Upper lobe of left lung (tissue), 6 donors: ENCODE measurements around the gene SLF1. TPM values are rescaled to one million over a fixed set of nuclear protein-coding genes. Genes with fewer than 3 reads are reported as not detected.
A peak's percentile ranks its signal among the peaks of the same experiment; 100 is the strongest.

Experiments used
- ATAC-seq, 2 donors: fragments of 200-7000 bp; cut with Tn5 transposase; one replicate each; pipeline ENCODE4 v1.9.1; 2022; ENCODE audit warnings: mild to moderate bottlenecking in 2 of 2, moderate library complexity in 2 of 2; ENCODE audit not compliant: low FRiP score in 2 of 2
- DNase-seq, 2 donors: peaks; one replicate each; pipeline ENCODE4 v3.0.0-alpha.2; 2019 to 2020
- H3K27ac ChIP-seq, 4 donors: fragments of 200-600 bp; sonication (generic); one replicate each; pipeline ENCODE4 v1.5.1; 2016 to 2019
- H3K27me3 ChIP-seq, 4 donors: fragments of 200-600 bp; sonication (generic); one replicate each; pipeline ENCODE4 v1.5.1; 2017 to 2019
- H3K36me3 ChIP-seq, 4 donors: fragments of 200-600 bp; sonication (generic); one replicate each; pipeline ENCODE4 v1.5.1; 2016 to 2019
- H3K4me1 ChIP-seq, 4 donors: fragments of 200-600 bp; sonication (generic); one replicate each; pipeline ENCODE4 v1.5.1; 2018 to 2019
- H3K4me3 ChIP-seq, 4 donors: fragments of 200-600 bp; sonication (generic); one replicate each; pipeline ENCODE4 v1.5.1; 2017 to 2019; ENCODE audit warnings: mild to moderate bottlenecking in 2 of 4, moderate library complexity in 1 of 4
- H3K9me3 ChIP-seq, 4 donors: fragments of 200-600 bp; sonication (generic); one replicate each; pipeline ENCODE4 v1.5.1; 2018 to 2019
- EP300 ChIP-seq, 4 donors: sonication (generic); formaldehyde crosslinking; IDR thresholded peaks; one replicate each; pipeline ENCODE4 v1.5.1; 2017; ENCODE audit warnings: antibody characterized with exemption in 4 of 4, control low read depth in 2 of 4
- POLR2A ChIP-seq, 4 donors: fragments of 450-650 bp; IDR thresholded peaks; one replicate each; pipeline ENCODE4 v1.5.1; 2016 to 2017; ENCODE audit warnings: antibody characterized with exemption in 4 of 4, mild to moderate bottlenecking in 2 of 4
- POLR2AphosphoS5 ChIP-seq, 2 donors: sonication (generic); formaldehyde crosslinking; IDR thresholded peaks; one replicate each; pipeline ENCODE4 v1.5.1; 2017; ENCODE audit warnings: antibody characterized with exemption in 2 of 2
- WGBS, 2 donors: methylation state at CpG; one replicate each; pipeline ENCODE4 v1.1.5; 2017 to 2018; 5-methylcytosine and 5-hydroxymethylcytosine counted together
- total RNA-seq, 6 donors: library from RNA; depleted of rRNA in 4 of 6; stranded (reverse); fragments of >200 nt in 4 of 6; gene quantifications; one replicate each; pipeline versions ENCODE4 v1.1.0 to v1.2.1, GENCODE V29; 2016 to 2021
- TF ChIP-seq, protein P1 (sequence below), 6 experiments: fragments of 450-650 bp in 4 of 6; fragments of 200-600 bp in 2 of 6; sonication (generic) in 2 of 6; IDR thresholded peaks; one replicate each; pipeline ENCODE4 v1.5.1; 2016 to 2019; ENCODE audit warnings: antibody characterized with exemption in 6 of 6
- donor health status: DM: no; HTN: no; CAD: no; lungs with moderate emphysema.
- donor health status: DM: no; HTN: yes; CAD: no; lungs with severe emphysema.

The SLF1 gene
- total RNA-seq, 6 donors from 2014 or later, result 4.3 to 19.9 (median 8.2) TPM

DNA sequence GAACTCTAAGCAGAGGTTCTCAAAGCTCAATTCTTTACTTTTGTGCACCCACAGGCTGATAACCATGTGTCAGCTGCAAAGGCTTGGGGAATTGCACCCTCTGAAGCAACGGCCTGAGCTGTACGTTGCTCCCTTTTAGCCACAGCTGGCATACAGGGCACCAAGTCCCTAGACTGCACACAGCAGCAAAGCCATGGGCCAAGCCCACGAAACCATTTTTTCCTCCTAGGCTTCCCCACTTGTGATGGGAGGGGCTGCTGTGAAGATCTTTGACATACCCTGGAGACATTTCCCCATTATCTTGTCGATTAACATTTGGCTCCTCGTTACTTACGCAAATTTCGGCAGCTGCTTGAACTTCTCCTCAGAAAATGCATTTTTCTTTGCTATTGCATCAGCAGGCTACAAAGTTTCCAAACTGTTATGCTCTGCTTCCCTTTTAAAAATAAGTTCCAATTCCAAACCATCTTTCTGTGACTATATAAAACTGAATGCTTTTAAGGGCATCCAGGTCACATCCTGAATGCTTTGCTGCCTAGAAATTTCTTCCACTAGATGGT lies 23.1 kb upstream of the SLF1 start:
- WGBS, 2 donors, result 71 to 78% methylated on average over 7 of the region's 7 CpGs
- H3K27me3 ChIP-seq, result no peaks in the 10 kb centered on the region
- H3K27ac ChIP-seq, result peak overlapping the region in 3 of 4 donors; percentile 17 to 71 (median 22)
- H3K4me3 ChIP-seq, result no peak overlapping the region
- no peaks in the 10 kb centered on the region for H3K4me1 ChIP-seq
- ATAC-seq, result no peak
- no peak for DNase-seq
- no peaks in the 10 kb centered on the region for H3K36me3 ChIP-seq
- H3K9me3 ChIP-seq, result no peaks in the 10 kb centered on the region
- TF ChIP-seq POLR2A (IDR thresholded peaks at IDR 0.05) (no peak), EP300 (IDR thresholded peaks at IDR 0.05) (no peak), POLR2AphosphoS5 (IDR thresholded peaks at IDR 0.05) (no peak)
- TF ChIP-seq, protein P1, sequence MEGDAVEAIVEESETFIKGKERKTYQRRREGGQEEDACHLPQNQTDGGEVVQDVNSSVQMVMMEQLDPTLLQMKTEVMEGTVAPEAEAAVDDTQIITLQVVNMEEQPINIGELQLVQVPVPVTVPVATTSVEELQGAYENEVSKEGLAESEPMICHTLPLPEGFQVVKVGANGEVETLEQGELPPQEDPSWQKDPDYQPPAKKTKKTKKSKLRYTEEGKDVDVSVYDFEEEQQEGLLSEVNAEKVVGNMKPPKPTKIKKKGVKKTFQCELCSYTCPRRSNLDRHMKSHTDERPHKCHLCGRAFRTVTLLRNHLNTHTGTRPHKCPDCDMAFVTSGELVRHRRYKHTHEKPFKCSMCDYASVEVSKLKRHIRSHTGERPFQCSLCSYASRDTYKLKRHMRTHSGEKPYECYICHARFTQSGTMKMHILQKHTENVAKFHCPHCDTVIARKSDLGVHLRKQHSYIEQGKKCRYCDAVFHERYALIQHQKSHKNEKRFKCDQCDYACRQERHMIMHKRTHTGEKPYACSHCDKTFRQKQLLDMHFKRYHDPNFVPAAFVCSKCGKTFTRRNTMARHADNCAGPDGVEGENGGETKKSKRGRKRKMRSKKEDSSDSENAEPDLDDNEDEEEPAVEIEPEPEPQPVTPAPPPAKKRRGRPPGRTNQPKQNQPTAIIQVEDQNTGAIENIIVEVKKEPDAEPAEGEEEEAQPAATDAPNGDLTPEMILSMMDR (IDR thresholded peaks at IDR 0.05), result no peak

- no peak overlapping the region for H3K4me3 ChIP-seq
- H3K4me1 ChIP-seq, result peaks cover 6 to 12% (median 9%) of the 10 kb centered on the region in 4 donors
- H3K9me3 ChIP-seq, result no peaks in the 10 kb centered on the region
- TF ChIP-seq POLR2AphosphoS5 (IDR thresholded peaks at IDR 0.05), result no peak
- TF ChIP-seq, protein P1 (IDR thresholded peaks at IDR 0.05), result no peak
- TF ChIP-seq EP300 (IDR thresholded peaks at IDR 0.05), result no peak
- no peak for TF ChIP-seq POLR2A (IDR thresholded peaks at IDR 0.05)
- DNase-seq (no peak), ATAC-seq (no peak)
- H3K27ac ChIP-seq, result no peak overlapping the region
- H3K36me3 ChIP-seq, result no peaks in the 10 kb centered on the region
- no peaks in the 10 kb centered on the region for H3K27me3 ChIP-seq
- 78 to 80% methylated on average over 2 of the region's 2 CpGs for WGBS, 2 donors
Measured at GRCh38 chr5:94613583-94613982, 4.9 kb upstream of the SLF1 start.

GRCh38 chr5:94614156-94614805 lies 4.2 kb upstream of the SLF1 start:
- WGBS, 2 donors, result 91 to 95% methylated on average over 2 of the region's 2 CpGs
- H3K27ac ChIP-seq, result no peak overlapping the region

GRCh38 chr5:94615862-94616261 lies 2.6 kb upstream of the SLF1 start:
- ATAC-seq, result no peak
- TF ChIP-seq, protein P1 (IDR thresholded peaks at IDR 0.05), result no peak
- no peak for TF ChIP-seq EP300 (IDR thresholded peaks at IDR 0.05)
- TF ChIP-seq POLR2AphosphoS5 (IDR thresholded peaks at IDR 0.05), result no peak
- no peak for TF ChIP-seq POLR2A (IDR thresholded peaks at IDR 0.05)
- H3K4me1 ChIP-seq, result peaks cover 14 to 26% (median 19%) of the 10 kb centered on the region in 4 donors
- no peaks in the 10 kb centered on the region for H3K9me3 ChIP-seq
- H3K4me3 ChIP-seq, result no peak overlapping the region
- no peaks in the 10 kb centered on the region for H3K27me3 ChIP-seq
- 89 to 96% methylated on average over 3 of the region's 3 CpGs for WGBS, 2 donors
- DNase-seq, result no peak
- no peak overlapping the region for H3K27ac ChIP-seq
- H3K36me3 ChIP-seq, result no peaks in the 10 kb centered on the region

More at GRCh38 chr5:94614156-94614805, 4.2 kb upstream of the SLF1 start:
- ATAC-seq (no peak), DNase-seq (no peak)
- Histone ChIP-seq H3K4me1 (peaks cover 7 to 18% (median 12%) of the 10 kb centered on the region in 4 donors), H3K27me3 (no peaks in the 10 kb centered on the region), H3K9me3 (no peaks in the 10 kb centered on the region), H3K4me3 (no peak overlapping the region), H3K36me3 (no peaks in the 10 kb centered on the region)
- TF ChIP-seq EP300 (IDR thresholded peaks at IDR 0.05), result no peak
- TF ChIP-seq POLR2A (IDR thresholded peaks at IDR 0.05), result no peak
- no peak for TF ChIP-seq POLR2AphosphoS5 (IDR thresholded peaks at IDR 0.05)
- TF ChIP-seq, protein P1 (IDR thresholded peaks at IDR 0.05), result no peak
